GM20431 (cell line): ENCODE results near the gene HPSE2.

ENCODE experiments used
- in situ Hi-C: fragments of 300-500 bp; cut with MseI, MboI; formaldehyde crosslinking; loops from one replicate; pipeline ENCODE4 v1.15.0; 2020; ENCODE audit warnings: low sequenced_read_pairs; ENCODE audit not compliant: unreplicated experiment

HPSE2 gene

DNA sequence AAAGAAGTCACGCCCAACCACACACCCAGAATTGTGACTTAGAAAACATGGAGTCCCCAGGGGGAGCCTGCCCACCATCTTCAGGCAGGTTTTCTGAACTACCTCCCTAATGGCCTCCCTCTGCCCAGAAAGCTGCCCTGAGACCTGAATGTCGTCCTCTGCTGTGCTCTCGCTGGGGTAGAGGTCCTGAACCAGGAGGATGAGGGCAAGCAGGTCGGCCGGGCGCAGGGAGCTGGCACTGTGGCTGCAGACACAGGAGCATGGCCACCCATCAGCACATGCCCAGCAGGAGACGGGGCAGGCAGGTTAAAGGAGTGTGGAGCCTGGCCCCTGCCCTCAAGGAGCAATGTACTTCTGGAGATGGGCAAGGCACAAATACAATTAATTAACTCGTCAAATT is 805.2 kb downstream of the HPSE2 start:
- in situ Hi-C loops, result no loop called here

DNA sequence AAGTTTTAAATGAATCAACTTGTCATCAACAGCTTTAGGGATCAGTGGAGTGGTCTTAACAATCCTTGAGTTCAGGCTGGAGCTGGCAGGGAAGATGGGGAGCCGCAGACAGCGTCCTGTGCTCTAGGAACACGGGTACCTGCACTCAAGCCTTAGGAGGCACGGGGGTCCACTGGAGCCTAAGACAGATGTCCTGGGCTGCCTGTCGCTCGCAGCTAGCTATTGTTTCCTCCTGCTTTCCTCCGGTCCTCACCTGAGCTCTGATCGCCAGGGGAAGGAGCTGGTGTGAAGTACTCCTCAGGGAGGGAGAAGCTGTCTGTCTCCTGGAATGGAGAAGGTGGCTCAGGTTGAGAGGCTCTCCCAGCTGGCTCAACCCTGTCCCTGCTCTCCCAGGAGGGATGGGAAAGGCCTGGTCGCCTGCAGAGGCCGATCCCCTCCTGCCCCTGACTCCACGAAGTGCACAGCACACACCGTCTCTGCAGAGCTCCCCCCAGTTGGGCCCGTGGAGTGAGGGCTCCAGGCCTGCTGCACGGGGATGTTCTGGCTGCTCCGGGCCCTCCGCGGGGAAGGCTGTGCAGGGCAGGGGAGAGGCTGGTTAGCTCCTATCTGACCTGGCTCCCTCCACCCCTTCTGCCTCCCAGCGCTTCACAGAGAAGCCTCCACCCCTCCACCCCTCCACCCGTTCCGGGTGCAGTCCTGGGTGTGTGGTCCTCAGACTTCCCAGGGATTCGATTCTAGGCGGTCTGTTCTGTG is 806.2 kb downstream of the HPSE2 start:
- in situ Hi-C loops, result no loop called here

DNA sequence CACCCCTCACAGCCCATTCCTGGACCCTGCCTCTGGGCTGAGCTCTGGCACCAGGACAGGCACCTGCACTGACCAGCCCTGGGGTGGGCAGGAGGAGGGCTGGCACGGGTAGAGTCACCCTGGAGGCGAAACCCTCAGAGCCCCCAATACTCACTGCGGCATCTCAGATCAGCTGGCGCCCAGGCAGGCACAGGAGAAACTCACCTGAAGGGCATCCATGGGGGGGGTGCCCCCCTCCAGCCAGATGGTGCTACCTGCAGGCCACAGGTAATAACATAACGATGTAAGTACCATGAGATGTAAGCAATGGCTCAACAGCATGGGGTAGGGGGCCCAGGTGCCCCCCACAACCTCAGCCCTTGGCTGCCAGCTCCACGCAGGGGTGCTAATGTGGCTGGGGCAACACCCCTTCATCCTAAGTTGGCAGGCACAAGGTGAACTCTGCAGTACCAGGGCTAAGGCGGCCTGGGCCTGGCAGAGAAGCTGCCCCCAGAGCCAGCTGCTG is 808.6 kb downstream of the HPSE2 start:
- in situ Hi-C loops, result no loop called here

DNA sequence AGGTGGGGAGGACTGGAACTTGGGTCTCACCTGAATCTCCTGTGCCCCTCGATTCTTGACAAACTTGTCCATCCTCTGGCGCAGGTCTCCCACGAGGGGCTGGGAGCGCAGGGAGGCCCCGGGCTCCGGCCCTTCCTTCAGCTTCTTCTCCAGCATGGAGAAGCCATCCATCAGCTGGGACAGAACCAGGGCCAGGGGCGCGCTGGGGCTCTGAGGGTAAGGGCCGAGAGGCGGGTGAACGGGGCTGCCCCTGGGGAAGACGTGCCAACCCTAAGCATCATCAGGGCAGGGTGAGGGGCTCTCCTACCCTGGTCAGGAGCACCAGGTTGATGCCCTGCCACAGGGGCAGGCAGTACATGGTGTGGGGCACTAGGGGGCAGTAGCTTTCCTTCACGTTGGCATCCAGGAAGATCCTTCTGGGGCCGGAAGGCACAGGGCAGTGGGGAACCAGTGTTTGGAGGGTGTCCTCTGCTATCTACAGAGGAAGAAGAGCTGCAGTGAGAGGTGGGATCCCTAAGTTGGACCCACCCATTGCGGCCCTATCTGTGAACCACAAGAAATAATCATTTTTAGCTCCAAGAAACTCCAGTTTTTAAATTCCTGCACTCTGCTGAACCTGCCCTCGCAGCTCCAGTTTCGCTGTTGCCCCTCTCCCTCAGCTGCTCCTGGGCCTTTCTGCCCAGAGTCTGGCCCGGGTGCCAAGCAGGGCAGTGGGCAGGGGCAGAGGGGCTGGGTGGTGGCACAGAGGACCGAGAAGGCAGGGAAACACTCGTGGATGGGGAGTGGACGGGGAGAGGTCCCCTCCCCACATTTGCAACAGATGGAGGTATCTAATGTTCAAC is 809.9 kb downstream of the HPSE2 start:
- in situ Hi-C loops, result no loop called here

DNA sequence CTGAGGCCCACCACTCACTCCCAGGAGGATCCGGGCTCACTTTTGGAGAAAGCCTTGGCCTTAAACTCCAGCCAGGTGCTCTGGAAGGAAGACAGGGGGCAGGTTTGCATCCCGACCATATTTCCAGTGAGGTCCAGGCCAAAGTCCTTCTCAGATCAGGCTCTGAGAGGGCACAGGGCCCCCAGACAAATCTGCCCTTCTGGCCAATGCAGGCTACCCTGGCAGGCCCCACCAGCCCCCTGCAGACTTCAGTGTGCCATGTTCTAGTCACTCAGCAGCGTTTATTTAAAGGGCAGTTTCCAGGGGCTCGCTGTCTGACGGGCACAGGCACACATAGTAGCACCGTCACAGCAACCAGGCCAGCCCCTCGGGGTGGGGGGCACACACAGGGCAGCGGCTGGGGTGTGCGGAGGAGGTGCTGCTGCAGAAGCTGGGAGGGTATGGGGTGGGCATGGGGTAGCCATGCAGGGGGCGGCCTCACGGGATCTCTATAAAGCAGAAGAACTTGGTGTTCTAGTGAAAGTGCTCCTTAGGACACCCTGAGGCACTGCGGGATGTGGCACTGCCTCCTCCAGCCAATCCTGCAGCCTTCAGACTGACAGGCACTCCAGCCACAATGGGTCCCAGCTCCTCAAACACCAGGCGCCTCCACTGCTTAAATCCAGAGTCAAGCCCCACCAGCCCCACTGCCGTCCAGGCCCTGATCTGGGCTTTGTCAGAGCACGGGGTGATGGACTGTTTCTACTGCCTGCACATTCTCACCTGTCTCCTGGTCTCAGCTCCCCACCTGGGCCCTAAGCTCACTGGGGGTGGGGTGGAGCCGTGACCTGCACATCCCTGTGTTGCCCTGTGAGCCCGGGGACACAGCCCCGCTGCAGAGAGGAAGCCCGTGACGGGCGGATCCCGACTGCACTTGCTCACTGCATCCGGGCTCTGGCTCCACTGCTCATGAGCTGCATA is 811.1 kb downstream of the HPSE2 start:
- in situ Hi-C loops, result no loop called here

DNA sequence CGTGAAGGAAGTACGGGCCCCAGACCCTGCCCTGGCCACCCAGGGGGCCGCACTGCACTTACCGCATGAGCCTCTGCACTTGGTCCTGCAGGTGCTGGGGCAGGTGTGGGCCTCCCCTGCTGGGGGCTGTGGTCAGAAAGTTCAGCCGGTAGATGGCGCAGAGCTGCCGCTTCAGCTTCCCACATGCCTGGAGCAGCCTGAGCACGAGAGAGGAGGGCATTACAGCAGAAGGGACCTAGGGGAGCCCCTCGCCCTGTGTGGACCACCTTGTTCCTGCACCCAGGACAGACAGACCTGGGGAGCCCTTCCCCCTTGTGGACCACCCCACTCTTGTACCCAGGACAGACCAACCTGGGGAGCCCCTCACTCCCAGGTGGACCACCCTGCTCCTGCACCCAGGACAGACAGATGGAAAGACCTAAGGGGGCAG is 811.9 kb downstream of the HPSE2 start:
- in situ Hi-C loops, result no loop called here

DNA sequence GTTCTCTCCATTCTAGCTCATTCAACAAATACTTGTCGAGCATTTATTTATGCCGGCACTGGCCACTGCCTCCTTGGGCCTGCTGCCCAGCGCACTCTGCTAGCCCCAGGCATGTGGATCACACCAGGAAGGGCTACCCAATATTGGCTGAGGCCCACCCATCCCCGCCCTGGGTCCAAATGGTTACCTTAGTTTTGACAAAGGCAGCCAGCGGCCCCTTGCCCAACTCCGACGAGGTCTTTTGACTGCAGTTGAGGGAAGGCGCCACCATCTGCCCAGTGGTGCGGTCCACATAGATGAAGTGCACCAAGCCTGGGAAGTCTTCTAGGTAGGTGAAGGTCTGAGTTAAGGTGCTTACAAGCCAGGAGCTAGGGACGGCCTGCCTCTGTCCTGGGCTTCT is 813.5 kb downstream of the HPSE2 start:
- in situ Hi-C loops, result no loop called here

DNA sequence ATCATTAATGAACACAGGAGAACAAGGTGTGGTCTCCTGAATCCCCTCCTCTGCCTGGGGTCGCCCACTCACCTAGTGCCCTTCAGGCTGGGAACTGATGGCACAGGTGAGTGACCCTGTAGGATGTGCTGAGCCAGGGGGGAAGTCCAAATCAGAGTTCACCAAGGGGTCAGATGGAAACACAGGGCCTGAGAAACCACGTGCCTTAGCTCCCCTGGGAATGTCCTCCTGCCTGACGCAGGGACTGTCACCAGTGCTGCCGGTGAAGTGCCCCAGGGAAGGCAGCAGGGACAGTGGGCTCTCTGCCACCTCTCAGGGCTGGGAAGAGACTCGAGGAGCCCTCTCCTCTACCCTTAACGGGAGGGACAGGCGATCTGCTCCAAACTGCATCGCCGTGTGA is 814.9 kb downstream of the HPSE2 start:
- in situ Hi-C loops, result no loop called here

DNA sequence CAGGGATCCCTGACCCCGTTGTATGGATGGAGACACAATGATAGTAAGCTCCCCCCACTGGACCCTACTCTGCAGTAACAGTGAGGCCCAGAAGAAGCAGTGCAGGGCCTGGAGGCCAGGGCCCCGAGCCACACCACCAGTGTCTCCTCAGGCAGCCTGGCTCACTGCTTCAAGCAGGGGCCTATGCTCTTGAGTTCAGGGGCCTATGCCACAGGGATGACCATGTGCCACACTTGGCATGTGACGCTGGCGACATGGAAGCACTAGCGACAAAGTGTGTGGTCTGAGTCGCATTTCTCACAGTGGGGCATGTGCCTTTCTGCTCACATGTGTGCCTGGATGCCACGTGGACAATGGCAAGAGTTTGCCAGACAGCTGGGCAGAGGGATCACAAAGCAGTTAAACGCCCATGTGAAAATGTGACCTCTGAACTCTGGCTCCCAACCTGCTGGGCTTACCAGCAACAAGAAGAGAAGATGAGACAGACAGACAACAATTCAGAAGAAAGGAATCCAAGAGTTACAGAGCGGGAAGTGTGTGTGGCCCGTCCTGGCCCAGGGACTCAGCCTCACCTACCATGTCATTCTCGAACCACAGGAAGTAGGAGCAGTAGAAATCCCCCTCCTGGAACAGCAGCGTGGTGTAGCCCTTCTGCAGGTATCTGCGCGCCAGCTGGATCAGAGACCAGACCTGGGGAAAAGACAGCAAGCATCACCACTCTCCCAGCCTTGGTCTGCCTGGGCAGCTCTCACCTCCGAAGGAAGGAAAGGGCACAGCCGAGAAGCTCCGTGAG is 816.0 kb downstream of the HPSE2 start:
- in situ Hi-C loops, result no loop called here

DNA sequence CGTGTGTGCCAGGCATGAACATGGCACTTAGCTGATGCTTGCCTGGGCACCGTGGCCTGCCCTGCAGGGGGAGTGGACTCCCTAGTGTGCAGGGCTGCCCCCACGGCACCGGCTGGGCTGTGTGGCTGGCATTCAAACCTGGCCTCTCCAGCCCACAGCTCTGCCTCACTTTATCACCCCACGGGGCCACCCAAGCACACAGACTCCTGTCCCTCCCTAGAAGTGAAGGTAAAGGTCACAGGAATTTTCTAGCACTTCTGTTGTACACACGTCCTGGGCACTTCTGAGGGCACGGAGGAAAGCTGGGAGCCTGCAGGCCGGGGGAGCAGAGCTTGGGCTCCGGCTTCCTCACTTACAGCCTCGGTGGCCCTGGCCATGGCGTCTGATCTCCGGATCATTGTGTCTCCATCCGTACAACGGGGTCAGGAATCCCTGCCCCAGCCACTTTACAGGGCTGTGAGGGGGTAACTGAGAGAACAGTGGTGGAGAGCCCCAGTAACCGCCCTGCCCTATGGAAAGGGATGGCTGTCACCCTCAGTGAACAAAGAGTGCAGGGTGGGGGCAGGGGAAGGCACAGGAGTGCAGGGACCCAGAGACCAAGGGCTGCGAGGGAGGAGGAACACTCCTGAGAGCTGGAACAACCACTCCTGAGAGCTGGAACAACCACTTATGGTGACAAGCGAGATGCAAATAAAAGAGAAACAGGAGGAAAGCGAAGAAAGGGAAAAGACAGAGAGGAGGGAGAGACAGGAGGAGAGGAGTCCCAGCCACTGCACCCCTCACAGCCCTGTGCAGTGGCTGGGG is 816.8 kb downstream of the HPSE2 start:
- in situ Hi-C loops, result no loop called here

DNA sequence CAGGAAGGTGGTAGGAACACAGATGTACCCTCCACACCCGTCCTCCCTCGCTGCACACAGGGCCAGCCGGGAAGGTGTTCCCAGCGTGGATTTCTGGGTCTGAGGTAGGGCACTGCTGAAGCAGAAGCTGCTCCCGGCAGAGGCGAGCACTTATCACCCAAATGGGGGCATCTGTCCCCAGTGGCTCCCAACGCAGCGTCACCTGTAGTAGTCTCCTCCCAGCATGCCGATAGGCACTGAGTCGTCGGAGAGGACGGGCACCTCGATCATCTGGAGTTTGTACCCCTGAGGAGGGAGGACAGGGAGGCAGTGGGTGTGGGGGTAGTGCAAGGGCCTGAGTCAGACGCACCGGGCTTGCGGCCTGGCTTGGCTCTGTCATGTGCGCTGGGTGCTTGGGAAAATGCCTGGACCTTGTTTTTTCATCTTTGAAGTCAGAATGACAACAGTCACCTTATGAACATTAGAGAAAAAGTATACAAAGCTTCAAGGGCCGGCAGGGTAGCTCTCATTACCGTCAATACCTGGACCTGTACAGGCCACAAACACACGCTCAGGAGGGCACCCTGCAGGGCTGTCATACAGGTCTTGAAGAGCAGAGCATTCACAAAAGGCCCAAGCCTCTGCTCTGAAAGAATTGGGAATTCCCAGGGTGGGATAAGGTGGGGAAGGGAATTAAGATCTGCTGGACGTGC is 817.5 kb downstream of the HPSE2 start:
- in situ Hi-C loops, result no loop called here

DNA sequence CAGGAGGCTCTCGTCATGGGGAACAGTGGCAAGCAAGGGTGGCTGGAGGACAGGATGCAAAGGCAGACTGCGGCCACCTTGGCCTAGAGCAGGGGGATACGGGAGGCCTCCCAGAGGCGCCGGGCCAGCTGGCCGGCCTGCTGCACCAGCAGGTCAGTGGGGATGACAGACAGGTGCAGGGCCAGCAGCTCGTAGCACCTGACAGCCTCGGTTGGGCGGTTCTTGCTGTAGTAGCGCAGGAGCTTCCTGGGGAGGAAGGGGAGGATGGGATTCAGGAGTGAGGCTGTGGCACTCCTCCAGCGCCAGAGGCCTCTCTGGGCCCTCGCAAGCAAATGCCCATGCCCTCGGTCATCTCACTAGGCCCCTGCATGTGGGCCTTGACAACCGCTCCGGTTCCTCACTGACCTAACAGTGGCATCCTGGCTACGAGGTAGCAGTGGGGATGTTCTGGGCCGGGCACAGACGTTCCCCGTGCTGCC is 818.1 kb downstream of the HPSE2 start:
- in situ Hi-C loops, result no loop called here

DNA sequence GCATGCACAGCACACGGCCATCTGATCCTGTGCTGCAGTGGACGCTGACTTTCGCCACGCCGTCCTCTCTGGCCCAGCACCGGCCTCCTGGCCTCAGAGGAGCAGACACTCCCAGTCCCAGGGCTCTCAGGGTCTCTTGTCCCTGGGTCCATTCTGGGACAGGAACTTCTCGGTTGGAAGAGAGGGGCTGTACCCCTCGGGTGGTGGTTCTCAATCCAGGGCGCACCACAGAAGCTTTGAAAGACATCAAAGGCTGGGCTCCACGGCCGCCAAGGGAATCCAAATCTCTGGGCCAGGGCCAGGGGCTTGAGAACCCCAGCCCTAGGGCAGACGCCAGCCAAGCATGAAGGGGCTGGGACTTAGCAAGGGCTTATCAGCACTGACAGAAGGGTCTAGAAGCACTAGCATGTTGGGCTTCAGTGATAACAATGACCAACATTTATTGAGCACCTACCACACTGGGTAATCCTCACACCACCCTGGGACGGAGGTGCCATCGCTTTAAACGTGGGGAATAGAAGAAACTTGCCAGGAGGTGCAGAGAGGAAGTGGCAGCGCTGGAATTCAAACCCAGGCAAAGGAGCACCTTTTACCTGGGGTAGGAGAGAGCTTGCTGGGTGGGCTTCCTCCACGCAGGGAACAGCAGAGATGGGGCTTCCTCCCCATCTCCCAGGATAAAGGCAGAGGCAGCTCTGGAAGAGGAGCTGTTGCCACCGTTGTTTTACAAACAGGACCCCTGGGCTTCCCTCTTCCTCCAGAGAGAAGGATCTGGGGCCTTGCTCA is 818.9 kb downstream of the HPSE2 start:
- in situ Hi-C loops, result no loop called here

DNA sequence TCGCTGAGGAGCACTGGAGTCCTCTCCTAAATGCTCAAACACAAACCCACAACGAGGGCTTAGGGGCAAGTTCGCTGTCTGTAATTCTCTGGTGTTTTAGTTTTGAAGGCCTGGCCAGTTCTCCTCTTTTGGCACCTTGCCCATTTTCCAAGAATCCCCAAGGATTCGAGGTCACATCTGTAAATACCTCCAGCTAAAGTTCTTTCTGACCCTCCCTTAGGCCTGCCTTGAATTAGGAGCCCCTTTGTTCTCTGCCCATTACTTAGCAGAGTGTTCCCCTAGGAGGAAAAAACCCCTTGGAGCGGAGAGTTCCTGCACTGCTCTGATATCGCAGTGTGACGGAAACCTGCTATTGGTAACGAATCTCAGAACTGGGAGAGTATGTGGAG is 819.9 kb downstream of the HPSE2 start:
- in situ Hi-C loops, result no loop called here

DNA sequence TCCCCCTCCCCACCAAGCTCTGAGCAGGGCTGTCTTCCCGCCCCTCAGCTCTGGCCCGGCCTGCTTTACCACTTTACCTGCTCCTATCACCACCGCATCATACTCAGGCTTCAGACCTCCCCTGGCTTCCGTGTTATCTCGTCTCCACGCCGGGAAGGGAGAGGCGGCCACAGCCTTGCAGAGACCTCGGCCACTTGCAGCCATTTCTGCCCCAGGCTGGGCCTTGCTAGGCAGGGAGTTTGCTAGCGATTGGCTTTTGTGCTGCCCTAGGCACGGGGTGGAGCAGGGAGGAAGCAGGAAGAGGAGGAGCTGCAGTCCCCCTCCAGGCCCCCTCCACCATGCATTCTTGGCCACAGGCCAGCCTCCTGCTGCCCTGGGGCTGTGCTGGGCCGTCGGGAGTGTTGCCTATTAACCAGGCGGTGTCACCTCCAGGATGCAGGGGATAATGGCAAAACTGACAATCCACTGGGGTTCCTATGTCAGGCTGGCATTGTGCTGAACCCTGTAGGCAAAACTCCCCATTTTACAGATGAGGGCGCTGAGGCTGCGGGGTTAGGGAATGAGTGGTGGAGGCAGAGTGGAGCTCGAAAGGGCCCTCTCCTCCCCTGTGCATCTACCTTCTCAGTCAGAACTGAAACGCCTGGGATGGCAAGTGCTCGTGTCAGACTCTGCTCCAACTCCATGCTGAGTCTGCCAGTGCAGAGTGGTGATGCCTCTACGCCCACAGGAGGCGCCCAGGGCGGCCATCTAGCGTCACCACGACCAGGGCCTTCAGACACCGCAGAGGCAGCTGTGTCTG is 820.5 kb downstream of the HPSE2 start, which contains the start of gene PYROXD2:
Gene PYROXD2 (minus strand): TSS at position 251 of the 799 bp plus-strand sequence. CDS start 47 bp downstream, at position 204.
- in situ Hi-C loops, result no loop called here

DNA sequence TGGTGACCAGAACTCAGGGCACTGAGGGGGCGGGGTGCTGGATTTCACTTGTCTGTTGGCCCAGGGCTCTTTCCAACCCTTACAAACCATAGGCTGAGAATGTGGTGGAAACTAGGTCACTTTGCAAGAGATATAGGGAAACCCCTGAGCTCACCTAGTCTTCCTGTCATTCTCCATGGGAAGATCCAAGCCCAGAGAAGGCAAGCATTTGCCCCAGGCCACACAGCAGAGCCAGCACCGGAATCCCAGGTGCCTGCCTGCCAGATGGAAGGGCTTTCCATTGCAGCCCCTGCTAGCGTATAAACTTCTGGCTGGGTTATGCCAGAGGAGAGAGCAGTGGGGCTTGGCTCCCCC is 821.1 kb downstream of the HPSE2 start:
- in situ Hi-C loops, result no loop called here
